Upper lobe of left lung (tissue), 6 donors: ENCODE measurements around the gene UBQLN1. TPM values are rescaled to one million over a fixed set of nuclear protein-coding genes. Genes with fewer than 3 reads are reported as not detected.

ENCODE experiments used
- ATAC-seq, 2 donors: fragments of 200-7000 bp; cut with Tn5 transposase; one replicate each; pipeline ENCODE4 v1.9.1; 2022; ENCODE audit warnings: mild to moderate bottlenecking in 2 of 2, moderate library complexity in 2 of 2; ENCODE audit not compliant: low FRiP score in 2 of 2
- DNase-seq, 2 donors: peaks; one replicate each; pipeline ENCODE4 v3.0.0-alpha.2; 2019 to 2020
- H3K27ac ChIP-seq, 4 donors: fragments of 200-600 bp; sonication (generic); one replicate each; pipeline ENCODE4 v1.5.1; 2016 to 2019
- H3K27me3 ChIP-seq, 4 donors: fragments of 200-600 bp; sonication (generic); one replicate each; pipeline ENCODE4 v1.5.1; 2017 to 2019
- H3K36me3 ChIP-seq, 4 donors: fragments of 200-600 bp; sonication (generic); one replicate each; pipeline ENCODE4 v1.5.1; 2016 to 2019
- H3K4me1 ChIP-seq, 4 donors: fragments of 200-600 bp; sonication (generic); one replicate each; pipeline ENCODE4 v1.5.1; 2018 to 2019
- H3K4me3 ChIP-seq, 4 donors: fragments of 200-600 bp; sonication (generic); one replicate each; pipeline ENCODE4 v1.5.1; 2017 to 2019; ENCODE audit warnings: mild to moderate bottlenecking in 2 of 4, moderate library complexity in 1 of 4
- H3K9me3 ChIP-seq, 4 donors: fragments of 200-600 bp; sonication (generic); one replicate each; pipeline ENCODE4 v1.5.1; 2018 to 2019
- CTCF ChIP-seq, 6 experiments: fragments of 450-650 bp in 4 of 6; fragments of 200-600 bp in 2 of 6; sonication (generic) in 2 of 6; IDR thresholded peaks; one replicate each; pipeline ENCODE4 v1.5.1; 2016 to 2019; ENCODE audit warnings: antibody characterized with exemption in 6 of 6
- EP300 ChIP-seq, 4 donors: sonication (generic); formaldehyde crosslinking; IDR thresholded peaks; one replicate each; pipeline ENCODE4 v1.5.1; 2017; ENCODE audit warnings: antibody characterized with exemption in 4 of 4, control low read depth in 2 of 4
- POLR2A ChIP-seq, 4 donors: fragments of 450-650 bp; IDR thresholded peaks; one replicate each; pipeline ENCODE4 v1.5.1; 2016 to 2017; ENCODE audit warnings: antibody characterized with exemption in 4 of 4, mild to moderate bottlenecking in 2 of 4
- POLR2AphosphoS5 ChIP-seq, 2 donors: sonication (generic); formaldehyde crosslinking; IDR thresholded peaks; one replicate each; pipeline ENCODE4 v1.5.1; 2017; ENCODE audit warnings: antibody characterized with exemption in 2 of 2
- WGBS, 2 donors: methylation state at CpG; one replicate each; pipeline ENCODE4 v1.1.5; 2017 to 2018; 5-methylcytosine and 5-hydroxymethylcytosine counted together
- total RNA-seq, 6 donors: library from RNA; depleted of rRNA in 4 of 6; stranded (reverse); fragments of >200 nt in 4 of 6; gene quantifications; one replicate each; pipeline versions ENCODE4 v1.1.0 to v1.2.1, GENCODE V29; 2016 to 2021
- donor health status: DM: no; HTN: no; CAD: no; lungs with moderate emphysema.
- donor health status: DM: no; HTN: yes; CAD: no; lungs with severe emphysema.

Gene UBQLN1
- total RNA-seq, 6 donors from 2014 or later, result 75.6 to 113 (median 84.7) TPM

- Histone ChIP-seq H3K4me3 (no peak overlapping the region), H3K27ac (no peak overlapping the region), H3K36me3 (no peaks in the 10 kb centered on the region), H3K9me3 (no peaks in the 10 kb centered on the region), H3K4me1 (peaks cover 13 to 70% (median 31%) of the 10 kb centered on the region in 4 donors), H3K27me3 (no peaks in the 10 kb centered on the region)
- ATAC-seq, result no peak
- DNase-seq, result no peak
- 54 to 62% methylated on average over 4 of the region's 4 CpGs for WGBS, 2 donors
- TF ChIP-seq POLR2A (IDR thresholded peaks at IDR 0.05) (no peak), EP300 (IDR thresholded peaks at IDR 0.05) (no peak), CTCF (IDR thresholded peaks at IDR 0.05) (no peak), POLR2AphosphoS5 (IDR thresholded peaks at IDR 0.05) (no peak)
Measured at GRCh38 chr9:83698976-83699585, 8.7 kb downstream of the UBQLN1 start.

GRCh38 chr9:83691492-83691891, 16.3 kb downstream of the UBQLN1 start:
- no peak overlapping the region for H3K27ac ChIP-seq
- ATAC-seq (no peak), DNase-seq (no peak)
- no peaks in the 10 kb centered on the region for H3K9me3 ChIP-seq
- peaks cover 3 to 22% (median 14%) of the 10 kb centered on the region in 4 donors for H3K4me1 ChIP-seq
- WGBS, 2 donors, result 82 to 83% methylated on average over 3 of the region's 3 CpGs
- no peaks in the 10 kb centered on the region for H3K27me3 ChIP-seq
- no peaks in the 10 kb centered on the region for H3K36me3 ChIP-seq
- no peak overlapping the region for H3K4me3 ChIP-seq
- TF ChIP-seq EP300 (IDR thresholded peaks at IDR 0.05), result no peak
- no peak for TF ChIP-seq POLR2AphosphoS5 (IDR thresholded peaks at IDR 0.05)
- no peak for TF ChIP-seq POLR2A (IDR thresholded peaks at IDR 0.05)
- TF ChIP-seq CTCF (IDR thresholded peaks at IDR 0.05), result no peak

GRCh38 chr9:83688921-83689320, 18.8 kb downstream of the UBQLN1 start:
- Histone ChIP-seq H3K4me3 (no peak overlapping the region), H3K27me3 (no peaks in the 10 kb centered on the region), H3K9me3 (no peaks in the 10 kb centered on the region), H3K27ac (no peak overlapping the region), H3K36me3 (peaks cover 0 to 5% (median 0%) of the 10 kb centered on the region in 4 donors), H3K4me1 (peaks cover 2 to 18% (median 4%) of the 10 kb centered on the region in 4 donors)
- WGBS, 2 donors, result 86 to 87% methylated on average over 3 of the region's 3 CpGs
- DNase-seq, result no peak
- TF ChIP-seq EP300 (IDR thresholded peaks at IDR 0.05) (no peak), CTCF (IDR thresholded peaks at IDR 0.05) (no peak), POLR2AphosphoS5 (IDR thresholded peaks at IDR 0.05) (no peak), POLR2A (IDR thresholded peaks at IDR 0.05) (no peak)
- ATAC-seq, result no peak

- H3K36me3 ChIP-seq, result peaks cover 13 to 69% (median 25%) of the 10 kb centered on the region in 4 donors
- no peak overlapping the region for H3K27ac ChIP-seq
- H3K9me3 ChIP-seq, result no peaks in the 10 kb centered on the region
- TF ChIP-seq POLR2A (IDR thresholded peaks at IDR 0.05), result no peak
- TF ChIP-seq EP300 (IDR thresholded peaks at IDR 0.05), result no peak
- TF ChIP-seq POLR2AphosphoS5 (IDR thresholded peaks at IDR 0.05), result no peak
- WGBS, 2 donors, result 84 to 86% methylated on average over 2 of the region's 2 CpGs
- no peak overlapping the region for H3K4me3 ChIP-seq
- no peaks in the 10 kb centered on the region for H3K27me3 ChIP-seq
- no peak for DNase-seq
- H3K4me1 ChIP-seq, result no peaks in the 10 kb centered on the region
- no peak for ATAC-seq
Measured at GRCh38 chr9:83681490-83681889, 26.3 kb downstream of the UBQLN1 start.

GRCh38 chr9:83680233-83680632, 27.5 kb downstream of the UBQLN1 start:
- Histone ChIP-seq H3K27me3 (no peaks in the 10 kb centered on the region), H3K36me3 (peaks cover 16 to 82% (median 29%) of the 10 kb centered on the region in 4 donors), H3K27ac (no peak overlapping the region), H3K4me3 (no peak overlapping the region), H3K9me3 (no peaks in the 10 kb centered on the region), H3K4me1 (no peaks in the 10 kb centered on the region)
- ATAC-seq (no peak), DNase-seq (no peak)
- WGBS, 2 donors, result 95 to 100% methylated on average over 1 of the region's 1 CpG
- TF ChIP-seq POLR2AphosphoS5 (IDR thresholded peaks at IDR 0.05) (no peak), CTCF (IDR thresholded peaks at IDR 0.05) (no peak), EP300 (IDR thresholded peaks at IDR 0.05) (no peak), POLR2A (IDR thresholded peaks at IDR 0.05) (no peak)
